Stomach (tissue), 9 donors: ENCODE data around the gene C1GALT1C1. TPM values are rescaled to one million over a fixed set of nuclear protein-coding genes. Genes with fewer than 3 reads are reported as not detected.

ENCODE experiments used
- DNase-seq, 2 donors: peaks; one replicate each; pipeline versions ENCODE4 v3.0.0 to v3.0.0-alpha.2; 2013 to 2019
- H3K27ac ChIP-seq, 5 donors: fragments of 200-600 bp in 4 of 5; sonication (generic) in 4 of 5; one replicate each; pipeline ENCODE4 v1.5.1; 2013 to 2019; ENCODE audit warnings: mild to moderate bottlenecking in 1 of 5, moderate library complexity in 1 of 5
- H3K27me3 ChIP-seq, 3 donors: fragments of 200-600 bp; sonication (generic); one replicate each; pipeline ENCODE4 v1.5.1; 2017 to 2019; ENCODE audit warnings: mixed run types in 1 of 3
- H3K36me3 ChIP-seq, 4 donors: fragments of 200-600 bp; sonication (generic); 1 replicate in 3 of 4; 2 replicates in 1 of 4; pipeline ENCODE4 v1.5.1; 2016 to 2019
- H3K4me1 ChIP-seq, 4 donors: fragments of 200-600 bp; sonication (generic); one replicate each; pipeline ENCODE4 v1.5.1; 2016 to 2019
- H3K4me3 ChIP-seq, 4 donors: fragments of 200-600 bp; sonication (generic) in 3 of 4; one replicate each; pipeline ENCODE4 v1.5.1; 2016 to 2019; ENCODE audit warnings: mild to moderate bottlenecking in 1 of 4
- H3K9me3 ChIP-seq, 4 donors: fragments of 200-600 bp; sonication (generic); one replicate each; pipeline ENCODE4 v1.5.1; 2016 to 2019
- CTCF ChIP-seq, 7 experiments: fragments of 450-650 bp in 4 of 7; fragments of 200-600 bp in 3 of 7; sonication (generic) in 3 of 7; IDR thresholded peaks; one replicate each; pipeline ENCODE4 v1.5.1; 2016 to 2019; ENCODE audit warnings: antibody characterized with exemption in 7 of 7, control low read depth in 2 of 7, mild to moderate bottlenecking in 1 of 7
- EP300 ChIP-seq: sonication (generic); formaldehyde crosslinking; IDR thresholded peaks from one replicate; pipeline ENCODE4 v1.6.1; 2017; ENCODE audit warnings: antibody characterized with exemption
- POLR2A ChIP-seq, 4 donors: fragments of 450-650 bp; IDR thresholded peaks; one replicate each; pipeline ENCODE4 v1.6.1; 2016; ENCODE audit warnings: antibody characterized with exemption in 4 of 4, control low read depth in 2 of 4, mild to moderate bottlenecking in 1 of 4, moderate library complexity in 1 of 4
- POLR2AphosphoS5 ChIP-seq, 3 donors: sonication (generic); formaldehyde crosslinking; IDR thresholded peaks; one replicate each; pipeline ENCODE4 v1.6.1; 2016; ENCODE audit warnings: antibody characterized with exemption in 3 of 3
- WGBS, 5 donors: extraction: QIAGEN DNeasy Blood & Tissue Kit in 3 of 5; methylation state at CpG; one replicate each; pipeline versions ENCODE4 v1.1.5 to v1.1.7; 2013 to 2018; 5-methylcytosine and 5-hydroxymethylcytosine counted together
- intact Hi-C: fragments of 100-400 bp; cut with DNase I; formaldehyde crosslinking; loops from one replicate; pipeline ENCODE4 v1.15.1; 2023; ENCODE audit warnings: low total_unique reads
- polyA plus RNA-seq, 3 donors: library from polyadenylated mRNA; stranded (reverse); fragments of 200-250 nt; gene quantifications; one replicate each; pipeline ENCODE4 v1.2.3, GENCODE V29; 2013
- total RNA-seq, 5 donors: library from RNA; depleted of rRNA; stranded (reverse); fragments of >200 nt; gene quantifications; one replicate each; pipeline versions ENCODE4 v1.1.0 to v1.2.3, GENCODE V29; 2014 to 2016
- donor health status: healthy with polysubstance abuse.
- donor health status: Bipolar disorder and iron deficiency.
- donor health status: healthy.

C1GALT1C1 gene
- total and polyA plus RNA-seq, 8 donors = 2.7 to 39.3 (median 10.7) TPM; not detected in 1

GRCh38 chrX:120614816-120615215 lies 15.0 kb downstream of the C1GALT1C1 start:
- no peak for TF ChIP-seq POLR2A (IDR thresholded peaks at IDR 0.05)
- TF ChIP-seq POLR2AphosphoS5 (IDR thresholded peaks at IDR 0.05) = no peak
- TF ChIP-seq CTCF (IDR thresholded peaks at IDR 0.05) = no peak
- no peak overlapping the region for H3K27ac ChIP-seq
- no peaks in the 10 kb centered on the region for H3K4me1 ChIP-seq
- H3K36me3 ChIP-seq = peaks cover 0 to 38% (median 32%) of the 10 kb centered on the region in 4 donors
- intact Hi-C loops = no loop called here
- no peaks in the 10 kb centered on the region for H3K9me3 ChIP-seq
- H3K27me3 ChIP-seq = no peaks in the 10 kb centered on the region
- DNase-seq = no peak
- H3K4me3 ChIP-seq = no peak overlapping the region

- no peak overlapping the region for H3K4me3 ChIP-seq
- H3K27ac ChIP-seq = no peak overlapping the region
- 77 to 94% (median 89%) methylated on average over 1 of the region's 1 CpG for WGBS, 5 donors
- no peaks in the 10 kb centered on the region for H3K9me3 ChIP-seq
- no peak for DNase-seq
- intact Hi-C loops = no loop called here
- H3K27me3 ChIP-seq = no peaks in the 10 kb centered on the region
- TF ChIP-seq CTCF (IDR thresholded peaks at IDR 0.05) = no peak
- TF ChIP-seq POLR2AphosphoS5 (IDR thresholded peaks at IDR 0.05) = no peak
- no peak for TF ChIP-seq EP300
- TF ChIP-seq POLR2A (IDR thresholded peaks at IDR 0.05) = no peak
- H3K4me1 ChIP-seq = no peaks in the 10 kb centered on the region
- H3K36me3 ChIP-seq = peaks cover 0 to 57% (median 47%) of the 10 kb centered on the region in 4 donors
Measured at GRCh38 chrX:120612086-120612485, 17.8 kb downstream of the C1GALT1C1 start.

- peak in 1 of 2 donors; percentile 69 for DNase-seq
- Histone ChIP-seq H3K4me3 (peak overlapping the region; percentile 51 to 62 (median 52)), H3K9me3 (no peaks in the 10 kb centered on the region), H3K36me3 (peaks cover 0 to 17% (median 13%) of the 10 kb centered on the region in 4 donors), H3K27ac (peak overlapping the region; percentile 81 to 91 (median 88)), H3K4me1 (peaks cover 0 to 14% (median 7%) of the 10 kb centered on the region in 4 donors), H3K27me3 (no peaks in the 10 kb centered on the region)
- WGBS, 5 donors = 0 to 28% (median 6%) methylated on average over 5 of the region's 5 CpGs
- TF ChIP-seq EP300 = no peak
- TF ChIP-seq POLR2A (IDR thresholded peaks at IDR 0.05) = no peak
- no peak for TF ChIP-seq CTCF (IDR thresholded peaks at IDR 0.05)
- TF ChIP-seq POLR2AphosphoS5 (IDR thresholded peaks at IDR 0.05) = no peak
- intact Hi-C loops = no loop called here
Measured at GRCh38 chrX:120604361-120604782, 25.5 kb downstream of the C1GALT1C1 start.

GRCh38 chrX:120603707-120604360 lies 26.0 kb downstream of the C1GALT1C1 start, which contains the start of gene MCTS1:
Gene MCTS1, plus strand, starts transcription at chrX:120604101. Its CDS starts 136 bp downstream, at chrX:120604237.
- no peaks in the 10 kb centered on the region for H3K27me3 ChIP-seq
- intact Hi-C loops = no loop called here
- WGBS, 5 donors = 0 to 46% (median 4%) methylated on average over 9 to 31 of the region's 31 CpGs
- peak; percentile 41 to 89 (median 69) for TF ChIP-seq POLR2AphosphoS5 (IDR thresholded peaks at IDR 0.05)
- TF ChIP-seq EP300 = no peak
- peaks cover 0 to 5% (median 0%) of the 10 kb centered on the region in 4 donors for H3K9me3 ChIP-seq
- peaks cover 0 to 12% (median 8%) of the 10 kb centered on the region in 4 donors for H3K36me3 ChIP-seq
- peak within 1 kb of the TSS; percentile 81 to 91 (median 88) for H3K27ac ChIP-seq
- H3K4me1 ChIP-seq = peaks cover 0 to 14% (median 7%) of the 10 kb centered on the region in 4 donors
- DNase-seq = peak; percentile 86 to 96
- H3K4me3 ChIP-seq = peak within 1 kb of the TSS; percentile 51 to 62 (median 52)

GRCh38 chrX:120585702-120586101 lies 44.2 kb downstream of the C1GALT1C1 start:
- Histone ChIP-seq H3K36me3 (no peaks in the 10 kb centered on the region), H3K4me3 (no peak overlapping the region), H3K9me3 (no peaks in the 10 kb centered on the region), H3K27ac (no peak overlapping the region), H3K27me3 (no peaks in the 10 kb centered on the region), H3K4me1 (no peaks in the 10 kb centered on the region)
- intact Hi-C loops = no loop called here
- 79 to 91% (median 88%) methylated on average over 2 of the region's 2 CpGs for WGBS, 5 donors
- TF ChIP-seq EP300 (no peak), POLR2A (IDR thresholded peaks at IDR 0.05) (no peak), CTCF (IDR thresholded peaks at IDR 0.05) (no peak), POLR2AphosphoS5 (IDR thresholded peaks at IDR 0.05) (no peak)
- DNase-seq = no peak
